ENCODE measurements around the gene KIAA1217. TPM values are rescaled to one million over a fixed set of nuclear protein-coding genes. Genes with fewer than 3 reads are reported as not detected.
"Not testable (repeated sequence)": the region's sequence is repeated elsewhere in the genome, so short reads cannot be mapped to it uniquely, and the experiment has no call there.

Gene KIAA1217
- total RNA-seq, 1 donor from 2014 or later = 2.0 TPM

- not testable (repeated sequence) for DNase-seq, H3K9me3 Mint-ChIP-seq
These were observed 141.9 kb downstream of the KIAA1217 start for GRCh38 chr10:24350922-24351225.

GRCh38 chr10:24351961-24352360, 143.0 kb downstream of the KIAA1217 start:
- no peaks in the 10 kb centered on the region for H3K4me1 Mint-ChIP-seq
- intact Hi-C loops (cut with micrococcal nuclease) = no loop called here
- no peaks in the 10 kb centered on the region for H3K36me3 Mint-ChIP-seq (ENCODE audit: low read depth)
- DNase-seq = no peak
- no peaks in the 10 kb centered on the region for H3K9me3 Mint-ChIP-seq
- H3K4me3 Mint-ChIP-seq = no peak overlapping the region
- H3K27me3 Mint-ChIP-seq = peaks cover 7% of the 10 kb centered on the region
- no peak overlapping the region for H3K27ac Mint-ChIP-seq

More at GRCh38 chr10:24350922-24351225, 141.9 kb downstream of the KIAA1217 start:
- H3K36me3 Mint-ChIP-seq (ENCODE audit: low read depth); H3K27me3 Mint-ChIP-seq; H3K27ac Mint-ChIP-seq; intact Hi-C loops (cut with micrococcal nuclease); H3K4me1 Mint-ChIP-seq; H3K4me3 Mint-ChIP-seq: not testable (repeated sequence)

GRCh38 chr10:24352399-24352798, 143.5 kb downstream of the KIAA1217 start:
- intact Hi-C loops (cut with micrococcal nuclease) = no loop called here
- Mint-ChIP-seq H3K9me3 (no peaks in the 10 kb centered on the region), H3K36me3 (ENCODE audit: low read depth) (no peaks in the 10 kb centered on the region), H3K27ac (no peak overlapping the region), H3K4me1 (no peaks in the 10 kb centered on the region), H3K27me3 (peaks cover 7% of the 10 kb centered on the region), H3K4me3 (no peak overlapping the region)
- DNase-seq = no peak

- peaks cover 7% of the 10 kb centered on the region for H3K27me3 Mint-ChIP-seq
- H3K9me3 Mint-ChIP-seq = no peaks in the 10 kb centered on the region
- intact Hi-C loops (cut with micrococcal nuclease) = no loop called here
- H3K4me3 Mint-ChIP-seq = no peak overlapping the region
- H3K36me3 Mint-ChIP-seq (ENCODE audit: low read depth) = no peaks in the 10 kb centered on the region
- no peaks in the 10 kb centered on the region for H3K4me1 Mint-ChIP-seq
- DNase-seq = no peak
- H3K27ac Mint-ChIP-seq = no peak overlapping the region
These were observed 144.4 kb downstream of the KIAA1217 start for GRCh38 chr10:24353319-24353718.

GRCh38 chr10:24355056-24355688, 146.2 kb downstream of the KIAA1217 start:
- DNase-seq = no peak
- H3K27ac Mint-ChIP-seq = no peak overlapping the region
- no peaks in the 10 kb centered on the region for H3K4me1 Mint-ChIP-seq
- H3K9me3 Mint-ChIP-seq = no peaks in the 10 kb centered on the region
- peaks cover 5% of the 10 kb centered on the region for H3K27me3 Mint-ChIP-seq
- intact Hi-C loops (cut with micrococcal nuclease) = no loop called here
- H3K36me3 Mint-ChIP-seq (ENCODE audit: low read depth) = no peaks in the 10 kb centered on the region
- H3K4me3 Mint-ChIP-seq = no peak overlapping the region

DNA sequence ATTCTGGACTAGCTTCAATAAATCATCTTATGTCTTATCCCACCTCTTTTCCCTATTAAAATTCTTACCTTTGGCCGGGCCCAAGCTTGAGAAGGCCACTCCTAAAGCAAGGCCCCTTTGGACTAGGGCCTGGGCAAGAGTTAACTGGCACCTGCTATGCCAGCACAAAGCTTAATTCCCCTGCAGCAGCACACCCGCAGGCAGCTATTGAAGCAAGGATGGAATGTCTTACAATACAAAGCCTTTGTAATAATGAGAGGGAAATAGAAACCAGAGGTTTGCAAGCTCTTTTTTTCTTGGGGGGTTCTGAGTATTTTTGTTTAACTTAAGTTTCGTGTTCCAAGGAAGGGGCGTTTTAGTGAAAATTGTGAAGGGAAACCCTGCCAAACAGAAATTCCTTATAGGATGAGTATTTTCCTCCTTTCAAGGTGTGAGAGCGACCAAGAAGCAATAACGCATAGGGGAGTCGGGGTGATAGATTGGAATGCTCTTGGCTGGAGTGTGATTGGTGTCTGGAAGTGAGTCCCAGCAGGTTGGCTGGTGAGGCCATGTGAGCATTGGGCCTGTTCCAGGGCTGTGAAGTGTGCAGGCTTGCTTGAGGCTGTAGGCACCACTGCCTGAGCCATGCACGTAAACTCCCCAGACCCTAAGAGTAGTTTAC, 148.5 kb downstream of the KIAA1217 start:
- Mint-ChIP-seq H3K27ac (no peak overlapping the region), H3K27me3 (peaks cover 3% of the 10 kb centered on the region), H3K4me1 (no peaks in the 10 kb centered on the region), H3K9me3 (no peaks in the 10 kb centered on the region), H3K4me3 (no peak overlapping the region), H3K36me3 (ENCODE audit: low read depth) (no peaks in the 10 kb centered on the region)
- DNase-seq = no peak
- intact Hi-C loops (cut with micrococcal nuclease) = no loop called here

DNA sequence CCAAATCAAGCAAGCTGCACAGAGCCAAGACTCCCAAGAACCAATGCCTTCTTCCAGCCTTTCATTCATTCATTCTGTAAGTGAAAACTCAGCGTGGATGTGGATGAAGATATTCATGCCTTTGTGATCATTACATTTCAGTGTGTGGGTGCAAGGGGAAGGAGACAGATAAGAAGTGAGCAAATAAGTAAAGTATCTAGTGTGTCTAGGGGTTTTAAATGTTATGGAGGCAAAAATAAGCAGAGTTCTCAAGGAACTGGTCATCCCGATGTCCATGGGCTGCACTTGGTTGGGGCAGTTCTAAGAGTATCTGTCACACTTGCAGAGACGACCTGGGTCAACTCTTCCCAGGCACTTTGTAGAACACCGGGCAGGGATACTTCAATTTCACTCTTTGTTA, 149.1 kb downstream of the KIAA1217 start:
- Mint-ChIP-seq H3K36me3 (ENCODE audit: low read depth) (no peaks in the 10 kb centered on the region), H3K4me3 (no peak overlapping the region), H3K4me1 (no peaks in the 10 kb centered on the region), H3K27me3 (peaks cover 2% of the 10 kb centered on the region), H3K9me3 (no peaks in the 10 kb centered on the region), H3K27ac (no peak overlapping the region)
- DNase-seq = no peak
- intact Hi-C loops (cut with micrococcal nuclease) = no loop called here

- Mint-ChIP-seq H3K9me3 (no peaks in the 10 kb centered on the region), H3K4me1 (no peaks in the 10 kb centered on the region), H3K36me3 (ENCODE audit: low read depth) (no peaks in the 10 kb centered on the region), H3K27ac (no peak overlapping the region), H3K27me3 (no peaks in the 10 kb centered on the region), H3K4me3 (no peak overlapping the region)
- intact Hi-C loops (cut with micrococcal nuclease) = loop anchor here (1.0 to 5.0 kb wide), 3 partner anchors 143 to 368 kb away; no protein-coding TSS in a partner anchor
- peak; percentile 76 for DNase-seq
These were observed 151.6 kb downstream of the KIAA1217 start for GRCh38 chr10:24360282-24361127.

DNA sequence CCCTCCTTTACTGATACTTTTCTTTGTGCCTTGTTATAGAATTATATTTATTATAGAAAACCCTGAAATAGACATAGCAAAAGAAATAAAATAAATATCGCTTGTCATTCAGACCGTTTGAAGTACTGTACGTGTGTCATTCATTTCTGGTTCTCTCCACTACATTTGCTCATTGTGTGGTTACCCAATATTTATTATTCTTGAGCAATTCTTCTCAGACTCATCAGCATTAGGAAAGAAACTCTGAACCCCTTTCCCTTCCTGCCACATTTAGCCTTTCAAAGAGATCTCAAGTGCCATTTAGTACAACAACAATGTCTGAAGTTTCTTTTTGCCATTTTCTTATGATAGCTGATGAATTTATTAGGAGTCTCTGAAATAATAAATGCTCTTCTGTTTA, 154.1 kb downstream of the KIAA1217 start:
- Mint-ChIP-seq H3K4me1 (no peaks in the 10 kb centered on the region), H3K27ac (no peak overlapping the region), H3K36me3 (ENCODE audit: low read depth) (no peaks in the 10 kb centered on the region), H3K27me3 (peaks cover 3% of the 10 kb centered on the region), H3K9me3 (no peaks in the 10 kb centered on the region), H3K4me3 (no peak overlapping the region)
- intact Hi-C loops (cut with micrococcal nuclease) = loop anchor here (5.0 kb wide), 2 partner anchors 151 to 371 kb away; no protein-coding TSS in a partner anchor
- no peak for DNase-seq

- no peaks in the 10 kb centered on the region for H3K36me3 Mint-ChIP-seq (ENCODE audit: low read depth)
- DNase-seq = no peak
- peaks cover 8% of the 10 kb centered on the region for H3K27me3 Mint-ChIP-seq
- H3K9me3 Mint-ChIP-seq = no peaks in the 10 kb centered on the region
- H3K27ac Mint-ChIP-seq = no peak overlapping the region
- no peak overlapping the region for H3K4me3 Mint-ChIP-seq
- intact Hi-C loops (cut with micrococcal nuclease) = no loop called here
- no peaks in the 10 kb centered on the region for H3K4me1 Mint-ChIP-seq
These were observed 158.8 kb downstream of the KIAA1217 start for GRCh38 chr10:24367688-24368087.

GRCh38 chr10:24370877-24371276, 161.9 kb downstream of the KIAA1217 start:
- H3K9me3 Mint-ChIP-seq = no peaks in the 10 kb centered on the region
- H3K36me3 Mint-ChIP-seq (ENCODE audit: low read depth) = no peaks in the 10 kb centered on the region
- H3K4me1 Mint-ChIP-seq = no peaks in the 10 kb centered on the region
- DNase-seq = no peak
- H3K4me3 Mint-ChIP-seq = no peak overlapping the region
- intact Hi-C loops (cut with micrococcal nuclease) = no loop called here
- H3K27ac Mint-ChIP-seq = no peak overlapping the region
- H3K27me3 Mint-ChIP-seq = peaks cover 13% of the 10 kb centered on the region

GRCh38 chr10:24371396-24371795, 162.5 kb downstream of the KIAA1217 start:
- intact Hi-C loops (cut with micrococcal nuclease) = no loop called here
- Mint-ChIP-seq H3K36me3 (ENCODE audit: low read depth) (no peaks in the 10 kb centered on the region), H3K27ac (no peak overlapping the region), H3K9me3 (no peaks in the 10 kb centered on the region), H3K27me3 (peaks cover 13% of the 10 kb centered on the region), H3K4me1 (no peaks in the 10 kb centered on the region), H3K4me3 (no peak overlapping the region)
- no peak for DNase-seq

GRCh38 chr10:24374134-24374915, 165.4 kb downstream of the KIAA1217 start:
- H3K27me3 Mint-ChIP-seq = peaks cover 11% of the 10 kb centered on the region
- no peak overlapping the region for H3K4me3 Mint-ChIP-seq
- no peaks in the 10 kb centered on the region for H3K9me3 Mint-ChIP-seq
- no peak for DNase-seq
- H3K4me1 Mint-ChIP-seq = peaks cover 8% of the 10 kb centered on the region
- H3K27ac Mint-ChIP-seq = no peak overlapping the region
- intact Hi-C loops (cut with micrococcal nuclease) = no loop called here
- no peaks in the 10 kb centered on the region for H3K36me3 Mint-ChIP-seq (ENCODE audit: low read depth)
